Measurements from ENCODE around the gene RHOB. TPM values are rescaled to one million over a fixed set of nuclear protein-coding genes. Genes with fewer than 3 reads are reported as not detected.

RHOB gene
- total RNA-seq, 6 experiments from 2014 or later: 185 to 656 (median 388) TPM

GRCh38 chr2:20478961-20479360, 32.1 kb downstream of the RHOB start:
- Histone ChIP-seq H3K27me3 (no peaks in the 10 kb centered on the region), H3K9me3 (no peaks in the 10 kb centered on the region), H3K4me3 (no peak overlapping the region), H3K4me1 (peaks cover 0 to 26% (median 13%) of the 10 kb centered on the region in 4 donors), H3K36me3 (no peaks in the 10 kb centered on the region), H3K27ac (no peak overlapping the region)
- ATAC-seq (no peak), DNase-seq (no peak)
- no peak for TF ChIP-seq CTCF (IDR thresholded peaks at IDR 0.05)
- TF ChIP-seq POLR2A (IDR thresholded peaks at IDR 0.05): no peak
- 85% methylated on average over 2 of the region's 7 CpGs for WGBS (ENCODE audit: insufficient coverage, low coverage, low lambda C conversion rate, missing lambda C conversion rate)
- intact Hi-C loops (cut with DNase I): loop anchor here in 1 of 2 donors (10.0 kb wide), 1 partner anchor 56 kb away; no protein-coding TSS in a partner anchor

- 96% methylated on average over 4 of the region's 9 CpGs for WGBS (ENCODE audit: insufficient coverage, low coverage, low lambda C conversion rate, missing lambda C conversion rate)
- intact Hi-C loops (cut with DNase I): loop anchor here in 1 of 2 donors (10.0 kb wide), 1 partner anchor 55 kb away; no protein-coding TSS in a partner anchor
Observed at GRCh38 chr2:20479835-20480234, 33.0 kb downstream of the RHOB start.

GRCh38 chr2:20480913-20481312, 34.0 kb downstream of the RHOB start:
- ATAC-seq (peak in 1 of 4 donors; percentile 42), DNase-seq (no peak)
- intact Hi-C loops (cut with DNase I): no loop called here
- no peak overlapping the region for H3K4me3 ChIP-seq
- no peaks in the 10 kb centered on the region for H3K36me3 ChIP-seq
- TF ChIP-seq CTCF (IDR thresholded peaks at IDR 0.05): no peak
- TF ChIP-seq POLR2A (IDR thresholded peaks at IDR 0.05): no peak
- no peaks in the 10 kb centered on the region for H3K27me3 ChIP-seq
- no peak overlapping the region for H3K27ac ChIP-seq
- H3K4me1 ChIP-seq: peaks cover 0 to 7% (median 2%) of the 10 kb centered on the region in 4 donors
- WGBS (ENCODE audit: insufficient coverage, low coverage, low lambda C conversion rate, missing lambda C conversion rate): 50% methylated on average over 4 of the region's 4 CpGs
- no peaks in the 10 kb centered on the region for H3K9me3 ChIP-seq

More at GRCh38 chr2:20479835-20480234, 33.0 kb downstream of the RHOB start:
- DNase-seq (no peak), ATAC-seq (no peak)
- H3K9me3 ChIP-seq: no peaks in the 10 kb centered on the region
- no peaks in the 10 kb centered on the region for H3K27me3 ChIP-seq
- no peak overlapping the region for H3K27ac ChIP-seq
- peaks cover 0 to 17% (median 9%) of the 10 kb centered on the region in 4 donors for H3K4me1 ChIP-seq
- H3K36me3 ChIP-seq: no peaks in the 10 kb centered on the region
- TF ChIP-seq CTCF (IDR thresholded peaks at IDR 0.05) (no peak), POLR2A (IDR thresholded peaks at IDR 0.05) (no peak)
- no peak overlapping the region for H3K4me3 ChIP-seq

DNA sequence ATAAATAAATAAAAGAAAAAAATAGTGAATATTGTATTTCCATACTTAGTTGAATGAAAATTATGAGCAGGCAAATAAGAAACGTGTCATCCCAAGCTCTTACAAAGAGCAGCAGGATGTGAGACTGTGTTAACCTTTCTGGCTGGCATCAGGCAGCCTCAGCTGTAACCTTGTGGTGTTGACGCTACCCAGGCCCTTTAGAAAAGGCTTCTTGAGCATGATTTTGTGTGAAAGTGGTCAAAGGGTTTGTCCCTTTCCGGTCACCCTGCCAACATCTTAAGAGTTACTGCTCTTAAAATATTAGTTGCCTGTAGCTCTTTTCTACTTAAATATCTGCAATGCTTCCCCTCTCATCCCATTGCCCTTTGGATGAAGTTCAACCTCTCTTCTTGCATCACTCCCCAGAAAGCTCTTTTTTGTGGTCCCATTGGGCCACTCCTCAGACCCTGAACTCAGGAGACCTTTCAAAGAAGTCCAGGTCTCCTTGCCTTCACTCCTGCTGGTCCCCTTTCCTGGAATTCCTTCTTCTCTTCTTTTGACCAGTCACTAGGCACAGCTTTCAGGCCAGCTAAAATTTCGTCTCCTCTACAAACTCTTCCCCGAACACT, 35.0 kb downstream of the RHOB start:
- intact Hi-C loops (cut with DNase I): no loop called here
- DNase-seq: no peak
- WGBS (ENCODE audit: insufficient coverage, low coverage, low lambda C conversion rate, missing lambda C conversion rate): 86% methylated on average over 5 of the region's 5 CpGs
- Histone ChIP-seq H3K27me3 (no peaks in the 10 kb centered on the region), H3K27ac (no peak overlapping the region), H3K4me3 (no peak overlapping the region), H3K4me1 (peaks cover 0 to 3% (median 0%) of the 10 kb centered on the region in 4 donors), H3K9me3 (no peaks in the 10 kb centered on the region), H3K36me3 (no peaks in the 10 kb centered on the region)
- TF ChIP-seq POLR2A (IDR thresholded peaks at IDR 0.05) (no peak), CTCF (IDR thresholded peaks at IDR 0.05) (no peak)
- ATAC-seq: no peak
